HEK293T (cell line): ENCODE measurements around the gene CNOT2.

Experiments used
- CTCF ChIA-PET: fragments of 350-600 bp; formaldehyde crosslinking; extraction: SDS; loops from one replicate; lab custom pipeline; 2021; ENCODE audit warnings: antibody characterized with exemption, inconsistent platforms; lab: Yijun Ruan, JAX
- POLR2A ChIA-PET: fragments of 350-600 bp; formaldehyde crosslinking; extraction: SDS; loops from one replicate; lab custom pipeline; 2020; ENCODE audit warnings: antibody characterized with exemption, inconsistent platforms; lab: Yijun Ruan, JAX
- DNase-seq: peaks from one replicate; pipeline ENCODE4 v3.0.0; 2012; ENCODE audit warnings: mixed read lengths; ENCODE audit errors: extremely low spot score
- ARNT ChIP-seq: fragments of 450-650 bp; IDR thresholded peaks from 2 replicates; pipeline ENCODE4 v1.6.1; 2017; ENCODE audit warnings: mild to moderate bottlenecking
- BHLHE40 ChIP-seq: fragments of 450-650 bp; IDR thresholded peaks from 2 replicates; pipeline ENCODE4 v1.6.1; 2016; ENCODE audit warnings: mild to moderate bottlenecking, moderate library complexity, borderline replicate concordance
- CTBP1 ChIP-seq: fragments of 450-650 bp; IDR thresholded peaks from 2 replicates; pipeline ENCODE4 v1.6.1; 2016; ENCODE audit warnings: borderline replicate concordance
- ELF4 ChIP-seq: fragments of 450-650 bp; IDR thresholded peaks from 2 replicates; pipeline ENCODE4 v1.6.1; 2017; ENCODE audit warnings: antibody characterized with exemption
- FOXA1 ChIP-seq: fragments of 450-650 bp; IDR thresholded peaks from 2 replicates; pipeline ENCODE4 v1.6.1; 2016; ENCODE audit warnings: mild to moderate bottlenecking
- FOXK2 ChIP-seq: fragments of 450-650 bp; IDR thresholded peaks from 2 replicates; pipeline ENCODE4 v1.6.1; 2016; ENCODE audit warnings: mild to moderate bottlenecking
- FOXM1 ChIP-seq: fragments of 450-650 bp; IDR thresholded peaks from 2 replicates; pipeline ENCODE4 v1.6.1; 2017; ENCODE audit warnings: mild to moderate bottlenecking, borderline replicate concordance
- HDGF ChIP-seq: fragments of 450-650 bp; IDR thresholded peaks from 2 replicates; pipeline ENCODE4 v1.6.1; 2017; ENCODE audit warnings: antibody characterized with exemption, borderline replicate concordance
- L3MBTL2 ChIP-seq: fragments of 450-650 bp; conservative IDR thresholded peaks from 2 replicates; pipeline ENCODE4 v1.6.1; 2016; ENCODE audit warnings: mild to moderate bottlenecking
- LEF1 ChIP-seq: fragments of 450-650 bp; IDR thresholded peaks from 2 replicates; pipeline ENCODE4 v1.6.1; 2017; ENCODE audit warnings: mild to moderate bottlenecking, borderline replicate concordance
- NFRKB ChIP-seq: fragments of 450-650 bp; IDR thresholded peaks from 2 replicates; pipeline ENCODE4 v1.6.1; 2016; ENCODE audit warnings: mild to moderate bottlenecking, moderate library complexity
- PKNOX1 ChIP-seq: fragments of 450-650 bp; IDR thresholded peaks from 2 replicates; pipeline ENCODE4 v1.6.1; 2016
- SP1 ChIP-seq: fragments of 450-650 bp; IDR thresholded peaks from 2 replicates; pipeline ENCODE4 v1.6.1; 2017
- SUZ12 ChIP-seq: fragments of 450-650 bp; IDR thresholded peaks from 2 replicates; pipeline ENCODE4 v1.6.1; 2016; ENCODE audit warnings: mild to moderate bottlenecking
- TARDBP ChIP-seq: fragments of 450-650 bp; IDR thresholded peaks from 2 replicates; pipeline ENCODE4 v1.6.1; 2016
- ZNF384 ChIP-seq: fragments of 450-650 bp; IDR thresholded peaks from 2 replicates; pipeline ENCODE4 v1.6.1; 2016

CNOT2 gene

GRCh38 chr12:70267550-70267949 is 24.3 kb downstream of the CNOT2 start:
- CTCF ChIA-PET: no interaction called here
- DNase-seq: no peak
- no peak for TF ChIP-seq FOXM1
- POLR2A ChIA-PET: no interaction called here

GRCh38 chr12:70268972-70269371 is 25.7 kb downstream of the CNOT2 start:
- DNase-seq: no peak
- no peak for TF ChIP-seq ZNF384
- no peak for TF ChIP-seq FOXA1
- no peak for TF ChIP-seq HDGF
- TF ChIP-seq SP1: no peak
- TF ChIP-seq SUZ12: no peak
- no peak for TF ChIP-seq FOXM1
- no peak for TF ChIP-seq NFRKB
- TF ChIP-seq ARNT: no peak
- no peak for TF ChIP-seq FOXK2
- no peak for TF ChIP-seq LEF1
- TF ChIP-seq PKNOX1: no peak
- POLR2A ChIA-PET: no interaction called here
- CTCF ChIA-PET: no interaction called here

GRCh38 chr12:70270108-70270507 is 26.9 kb downstream of the CNOT2 start:
- POLR2A ChIA-PET: no interaction called here
- TF ChIP-seq LEF1 (no peak), HDGF (no peak), ARNT (no peak), SUZ12 (no peak), NFRKB (no peak), CTBP1 (no peak), PKNOX1 (no peak), FOXM1 (no peak), ZNF384 (no peak), FOXA1 (no peak), BHLHE40 (no peak), ELF4 (no peak), FOXK2 (no peak), L3MBTL2 (no peak), SP1 (no peak), TARDBP (no peak)
- no peak for DNase-seq
- CTCF ChIA-PET: no interaction called here

GRCh38 chr12:70271025-70271424 is 27.8 kb downstream of the CNOT2 start:
- peak; percentile 11 for DNase-seq
- no peak for TF ChIP-seq SUZ12
- TF ChIP-seq TARDBP: no peak
- no peak for TF ChIP-seq FOXM1
- no peak for TF ChIP-seq FOXK2
- TF ChIP-seq CTBP1: no peak
- TF ChIP-seq SP1: no peak
- no peak for TF ChIP-seq FOXA1
- peak; percentile 94 for TF ChIP-seq ZNF384
- TF ChIP-seq NFRKB: no peak
- no peak for TF ChIP-seq LEF1
- TF ChIP-seq PKNOX1: peak; percentile 93
- no peak for TF ChIP-seq L3MBTL2
- TF ChIP-seq BHLHE40: no peak
- TF ChIP-seq ARNT: no peak
- POLR2A ChIA-PET: no interaction called here

GRCh38 chr12:70272510-70272909 is 29.3 kb downstream of the CNOT2 start:
- DNase-seq: no peak
- no peak for TF ChIP-seq SUZ12
- TF ChIP-seq ELF4: no peak
- no peak for TF ChIP-seq FOXK2
- no peak for TF ChIP-seq FOXM1
- no peak for TF ChIP-seq BHLHE40
- no peak for TF ChIP-seq PKNOX1
- no peak for TF ChIP-seq L3MBTL2
- no peak for TF ChIP-seq ZNF384
- TF ChIP-seq HDGF: no peak
- TF ChIP-seq NFRKB: no peak
- no peak for TF ChIP-seq SP1
- ChIA-PET POLR2A (no interaction called here), CTCF (no interaction called here)

More at GRCh38 chr12:70271025-70271424, 27.8 kb downstream of the CNOT2 start:
- CTCF ChIA-PET: interaction anchor here (0.6 kb wide), 1 partner anchor 8 kb away, joined by 3 read pairs; no protein-coding TSS in a partner anchor

- TF ChIP-seq PKNOX1 (no peak), LEF1 (no peak), TARDBP (no peak)
- ChIA-PET CTCF (interaction anchor here (0.6 to 1.1 kb wide), 2 partner anchors 39 to 1233 kb away, joined by 3 to 5 read pairs; no protein-coding TSS in a partner anchor), POLR2A (no interaction called here)
- DNase-seq: no peak
These were observed 31.8 kb downstream of the CNOT2 start for GRCh38 chr12:70275045-70275444.
